HG03469 (cell line): Measurements from ENCODE around the gene CCDC27.

ENCODE experiments used
- ATAC-seq: cut with Tn5 transposase; IDR thresholded peaks from one replicate; pipeline ENCODE4 v1.9.1; 2021; ENCODE audit warnings: mild to moderate bottlenecking, moderate library complexity, moderate number of reproducible peaks; ENCODE audit not compliant: unreplicated experiment

CCDC27 gene

DNA sequence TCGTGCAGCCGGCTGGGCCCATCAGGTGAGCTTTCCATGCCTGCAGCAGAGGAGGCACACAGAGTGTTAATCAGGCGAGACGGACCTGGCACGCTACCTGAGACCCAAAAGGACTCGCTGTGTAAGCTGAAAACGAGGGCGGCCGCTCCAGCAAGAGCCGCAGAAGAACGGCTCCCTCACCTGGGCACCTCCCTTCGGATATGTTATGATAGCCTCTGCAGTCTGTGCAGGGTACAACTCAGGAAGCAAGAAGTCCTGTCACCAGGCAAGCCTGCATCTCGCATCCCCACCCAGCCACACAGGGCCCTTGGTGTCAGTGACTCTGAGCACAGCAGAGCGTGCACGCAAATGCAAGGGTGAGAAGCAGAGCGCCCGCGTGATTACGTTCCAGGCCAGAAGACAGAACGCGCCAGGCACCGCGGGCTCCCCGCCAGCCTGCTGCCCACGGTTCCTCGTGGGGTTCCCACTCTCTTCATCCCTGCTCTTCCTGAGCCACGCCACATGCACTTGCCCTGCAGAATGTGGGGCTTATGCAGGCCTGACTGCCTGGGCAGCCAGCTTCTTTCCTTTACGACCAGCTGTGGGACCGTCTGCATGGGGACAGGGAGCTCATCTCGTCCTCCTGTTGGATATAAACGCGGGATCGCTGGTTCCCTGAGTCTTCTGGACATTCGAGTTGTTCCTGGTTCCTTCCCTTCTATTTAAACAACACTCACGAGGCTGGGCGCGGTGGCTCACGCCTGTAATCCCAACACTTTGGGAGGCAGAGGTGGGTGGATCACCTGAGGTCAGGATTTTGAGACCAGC is 64.3 kb downstream of the CCDC27 start:
- no peak for ATAC-seq

DNA sequence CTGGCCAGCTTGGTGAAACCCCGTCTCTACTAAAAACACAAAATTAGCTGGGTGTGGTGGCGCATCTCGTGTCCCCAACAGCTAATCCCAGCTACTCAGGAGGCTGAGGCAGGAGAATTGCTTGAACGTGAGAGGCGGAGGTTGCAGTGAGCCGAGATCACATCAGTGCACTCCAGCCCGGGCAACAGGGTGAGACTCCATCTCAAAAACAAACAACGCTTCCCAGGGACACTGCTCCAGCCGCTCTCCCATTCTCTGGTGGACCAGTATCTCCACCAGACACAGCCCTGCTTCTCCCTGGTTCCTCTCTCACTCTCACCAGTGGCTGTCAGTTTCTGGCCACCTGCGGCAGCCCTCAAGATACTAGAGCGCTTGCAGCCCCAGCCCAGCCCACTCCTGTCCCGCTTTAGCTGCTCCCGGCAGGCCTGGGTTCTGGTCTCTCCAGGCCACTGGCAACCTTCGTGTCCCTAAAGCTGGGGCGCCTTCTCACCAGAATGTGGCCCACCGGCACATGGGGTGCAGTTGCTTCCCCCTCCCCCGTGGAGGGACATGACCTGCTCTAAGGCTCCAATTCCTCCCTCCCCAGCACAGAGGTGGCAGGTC is 65.0 kb downstream of the CCDC27 start:
- ATAC-seq = no peak

DNA sequence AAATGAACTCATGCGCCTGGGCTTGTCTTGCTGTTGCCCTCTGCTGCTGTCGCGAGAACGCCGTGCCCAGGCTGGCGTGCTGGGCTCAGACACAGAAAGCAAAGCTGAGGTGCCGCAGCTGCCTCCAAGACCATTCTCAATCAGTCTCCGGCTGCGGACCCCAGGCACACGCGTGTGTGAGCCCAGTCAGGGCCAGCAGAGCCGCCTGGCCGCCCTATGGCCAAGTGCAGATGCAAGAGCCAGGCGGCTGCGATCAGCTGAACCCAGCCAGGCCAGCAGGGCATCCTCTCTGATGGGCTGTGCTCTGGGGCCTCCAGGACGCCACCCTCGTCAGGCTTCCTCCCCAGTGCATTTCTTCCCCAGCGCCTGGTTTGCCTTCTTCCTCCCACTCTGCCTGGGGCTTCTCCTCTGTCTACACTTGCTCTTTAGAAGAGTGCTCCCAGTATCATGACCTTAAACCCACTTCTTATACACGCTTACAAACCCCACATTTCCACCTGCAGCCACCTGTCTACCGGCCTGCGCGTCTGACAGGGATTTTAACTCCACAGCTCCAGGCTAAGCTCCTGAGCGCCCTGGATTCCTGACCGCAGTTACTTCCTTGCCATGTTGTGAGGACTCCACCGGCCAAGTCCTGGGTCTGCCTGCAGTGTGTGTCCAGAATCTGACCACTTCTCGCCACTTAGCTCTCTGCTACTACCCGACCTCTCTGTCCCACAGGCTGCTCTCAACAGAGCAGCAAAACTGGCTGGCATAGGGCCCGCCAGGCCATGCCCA is 65.8 kb downstream of the CCDC27 start:
- no peak for ATAC-seq

DNA sequence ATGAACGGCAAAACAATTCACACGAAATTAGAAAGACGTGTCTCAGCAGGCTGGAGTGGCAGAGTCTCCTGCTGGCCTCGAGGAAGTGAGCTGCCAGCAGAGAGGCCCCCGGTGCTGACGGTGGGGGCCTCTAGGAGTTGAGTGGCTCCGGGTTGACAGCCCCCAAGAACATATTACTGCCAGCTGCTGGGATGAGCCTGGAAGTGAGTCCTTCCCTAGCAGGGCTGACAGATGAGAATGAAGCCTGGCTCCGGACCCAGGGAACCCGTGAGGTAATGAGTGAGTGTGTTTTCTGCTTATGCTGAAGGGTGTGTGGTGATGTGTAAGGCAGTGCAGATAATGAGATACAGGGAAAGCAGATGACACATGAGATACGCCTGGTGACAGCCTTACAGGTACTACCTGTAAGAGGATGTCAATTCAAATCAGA is 67.5 kb downstream of the CCDC27 start:
- no peak for ATAC-seq

DNA sequence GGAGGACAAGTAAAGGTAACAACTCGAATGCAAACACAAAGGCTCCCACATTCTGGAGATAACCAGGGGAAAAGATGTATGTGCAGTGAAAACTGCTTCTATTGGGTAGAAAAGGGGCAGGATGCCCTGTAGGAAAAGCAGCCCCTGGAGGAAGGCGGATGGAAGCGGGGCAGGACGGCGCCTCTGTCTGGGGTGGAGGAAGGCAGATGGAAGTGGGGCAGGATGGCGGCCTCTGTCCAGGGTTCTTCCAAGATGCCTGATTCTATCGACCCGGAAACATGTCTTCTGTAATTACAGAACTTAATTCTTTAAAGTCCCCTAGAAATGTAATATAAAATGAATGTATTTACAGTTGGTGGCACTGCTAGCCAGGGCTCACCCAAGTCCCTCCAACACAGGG is 68.1 kb downstream of the CCDC27 start:
- no peak for ATAC-seq

DNA sequence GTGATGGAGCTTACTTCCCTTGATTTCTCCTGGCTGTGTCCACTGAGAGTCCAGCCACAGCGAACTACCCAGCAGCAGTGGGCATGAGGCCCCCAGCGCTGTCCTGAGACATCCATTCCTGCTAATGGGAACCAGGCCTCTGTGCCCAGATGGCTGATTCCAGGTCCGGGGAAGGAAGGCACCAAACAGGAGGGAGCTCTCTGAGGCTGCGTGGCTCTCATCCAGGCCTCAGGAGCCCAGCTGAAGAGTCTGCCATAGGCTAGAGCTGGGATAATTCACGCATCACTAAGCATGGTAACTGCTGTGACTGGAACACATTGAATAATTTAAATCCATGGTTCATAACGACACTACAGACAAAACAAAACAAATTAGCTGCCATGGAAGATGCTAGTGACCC is 68.8 kb downstream of the CCDC27 start:
- no peak for ATAC-seq
